ENCODE data around the gene LLCFC1.
A peak's percentile ranks its signal among the peaks of the same experiment; 100 is the strongest.

LLCFC1 gene

GRCh38 chr7:142906643-142907042, 32.6 kb upstream of the LLCFC1 start:
- Histone ChIP-seq H3K4me3 (replicated peaks; ENCODE audit: low read depth, low read length) (no peak overlapping the region), H3K27me3 (replicated peaks; ENCODE audit: control insufficient read depth, insufficient read depth, low read length) (no peaks in the 10 kb centered on the region), H3K36me3 (ENCODE audit: control insufficient read depth, insufficient read depth, low read length) (no peaks in the 10 kb centered on the region)
- no peak for TF ChIP-seq CTCF (IDR thresholded peaks at IDR 0.05; ENCODE audit: insufficient read depth, low read length, poor library complexity, severe bottlenecking)
- DNase-seq (ENCODE audit: extremely low read depth, insufficient read length) = no peak

GRCh38 chr7:142908290-142908689, 31.0 kb upstream of the LLCFC1 start:
- no peak for TF ChIP-seq CTCF (IDR thresholded peaks at IDR 0.05; ENCODE audit: insufficient read depth, low read length, poor library complexity, severe bottlenecking)
- no peak overlapping the region for H3K4me3 ChIP-seq (replicated peaks; ENCODE audit: low read depth, low read length)
- H3K36me3 ChIP-seq (ENCODE audit: control insufficient read depth, insufficient read depth, low read length) = no peaks in the 10 kb centered on the region
- no peak for DNase-seq (ENCODE audit: extremely low read depth, insufficient read length)
- H3K27me3 ChIP-seq (replicated peaks; ENCODE audit: control insufficient read depth, insufficient read depth, low read length) = no peaks in the 10 kb centered on the region

- TF ChIP-seq CTCF (IDR thresholded peaks at IDR 0.05; ENCODE audit: insufficient read depth, low read length, poor library complexity, severe bottlenecking) = peak; percentile 55
- DNase-seq (ENCODE audit: extremely low read depth, insufficient read length) = no peak
- Histone ChIP-seq H3K36me3 (ENCODE audit: control insufficient read depth, insufficient read depth, low read length) (no peaks in the 10 kb centered on the region), H3K4me3 (replicated peaks; ENCODE audit: low read depth, low read length) (no peak overlapping the region), H3K27me3 (replicated peaks; ENCODE audit: control insufficient read depth, insufficient read depth, low read length) (no peaks in the 10 kb centered on the region)
Measured at GRCh38 chr7:142908921-142909890, 30.1 kb upstream of the LLCFC1 start.

- TF ChIP-seq CTCF (IDR thresholded peaks at IDR 0.05; ENCODE audit: insufficient read depth, low read length, poor library complexity, severe bottlenecking) = no peak
- H3K36me3 ChIP-seq (ENCODE audit: control insufficient read depth, insufficient read depth, low read length) = no peaks in the 10 kb centered on the region
- H3K27me3 ChIP-seq (replicated peaks; ENCODE audit: control insufficient read depth, insufficient read depth, low read length) = no peaks in the 10 kb centered on the region
- DNase-seq (ENCODE audit: extremely low read depth, insufficient read length) = no peak
- no peak overlapping the region for H3K4me3 ChIP-seq (replicated peaks; ENCODE audit: low read depth, low read length)
Measured at GRCh38 chr7:142910031-142910433, 29.3 kb upstream of the LLCFC1 start.

- no peak for DNase-seq (ENCODE audit: extremely low read depth, insufficient read length)
- Histone ChIP-seq H3K27me3 (replicated peaks; ENCODE audit: control insufficient read depth, insufficient read depth, low read length) (no peaks in the 10 kb centered on the region), H3K4me3 (replicated peaks; ENCODE audit: low read depth, low read length) (no peak overlapping the region), H3K36me3 (ENCODE audit: control insufficient read depth, insufficient read depth, low read length) (no peaks in the 10 kb centered on the region)
- TF ChIP-seq CTCF (IDR thresholded peaks at IDR 0.05; ENCODE audit: insufficient read depth, low read length, poor library complexity, severe bottlenecking) = no peak
Measured at GRCh38 chr7:142910481-142910880, 28.8 kb upstream of the LLCFC1 start.
